Measurements from ENCODE around the gene BRINP1.

Gene BRINP1

DNA sequence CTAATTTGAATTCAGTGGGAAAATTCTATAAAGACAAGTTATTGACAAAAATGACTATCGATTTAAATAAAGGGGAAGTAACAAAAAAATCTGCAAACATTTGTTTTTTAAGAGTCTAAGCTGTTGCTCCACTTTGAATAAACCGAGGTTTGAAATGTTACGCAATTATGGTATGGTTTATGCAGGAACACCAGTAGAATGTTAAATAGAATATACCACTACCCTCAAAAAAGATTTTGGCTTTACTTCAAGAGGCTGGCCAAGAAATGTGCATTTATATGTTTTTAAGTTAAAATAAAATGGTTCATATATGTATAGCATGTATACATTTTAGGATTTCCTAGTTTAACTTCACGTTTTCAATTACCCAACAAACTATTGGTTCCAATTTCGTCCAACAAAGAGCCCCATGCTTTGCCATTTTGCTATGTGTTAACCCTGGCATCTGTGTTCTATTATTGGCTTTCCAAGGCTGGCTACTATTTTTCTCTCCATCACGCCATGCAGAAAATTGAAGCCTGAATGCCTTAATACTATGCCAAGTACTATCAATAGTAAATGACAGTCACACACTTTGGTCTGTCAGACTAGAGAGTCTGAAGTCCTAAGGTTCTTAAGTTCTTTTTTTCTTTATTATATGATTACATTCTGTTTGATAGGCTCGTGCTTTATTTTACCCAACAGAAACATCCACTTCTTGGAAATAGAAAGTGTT is 171.2 kb downstream of the BRINP1 start:
- Histone ChIP-seq H3K9me3 (ENCODE audit: severe bottlenecking) (peaks cover 2% of the 10 kb centered on the region), H3K27me3 (ENCODE audit: insufficient read depth, poor library complexity, severe bottlenecking) (no peaks in the 10 kb centered on the region), H3K36me3 (ENCODE audit: low read depth) (no peaks in the 10 kb centered on the region), H3K4me3 (ENCODE audit: severe bottlenecking) (no peak overlapping the region), H3K4me1 (ENCODE audit: insufficient read depth, poor library complexity, severe bottlenecking) (no peaks in the 10 kb centered on the region), H3K27ac (ENCODE audit: poor library complexity, severe bottlenecking) (no peak overlapping the region)
- DNase-seq (ENCODE audit: low spot score), result no peak
- TF ChIP-seq, protein P1, sequence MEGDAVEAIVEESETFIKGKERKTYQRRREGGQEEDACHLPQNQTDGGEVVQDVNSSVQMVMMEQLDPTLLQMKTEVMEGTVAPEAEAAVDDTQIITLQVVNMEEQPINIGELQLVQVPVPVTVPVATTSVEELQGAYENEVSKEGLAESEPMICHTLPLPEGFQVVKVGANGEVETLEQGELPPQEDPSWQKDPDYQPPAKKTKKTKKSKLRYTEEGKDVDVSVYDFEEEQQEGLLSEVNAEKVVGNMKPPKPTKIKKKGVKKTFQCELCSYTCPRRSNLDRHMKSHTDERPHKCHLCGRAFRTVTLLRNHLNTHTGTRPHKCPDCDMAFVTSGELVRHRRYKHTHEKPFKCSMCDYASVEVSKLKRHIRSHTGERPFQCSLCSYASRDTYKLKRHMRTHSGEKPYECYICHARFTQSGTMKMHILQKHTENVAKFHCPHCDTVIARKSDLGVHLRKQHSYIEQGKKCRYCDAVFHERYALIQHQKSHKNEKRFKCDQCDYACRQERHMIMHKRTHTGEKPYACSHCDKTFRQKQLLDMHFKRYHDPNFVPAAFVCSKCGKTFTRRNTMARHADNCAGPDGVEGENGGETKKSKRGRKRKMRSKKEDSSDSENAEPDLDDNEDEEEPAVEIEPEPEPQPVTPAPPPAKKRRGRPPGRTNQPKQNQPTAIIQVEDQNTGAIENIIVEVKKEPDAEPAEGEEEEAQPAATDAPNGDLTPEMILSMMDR (IDR thresholded peaks at IDR 0.05; ENCODE audit: poor library complexity, severe bottlenecking), result no peak
- ATAC-seq (ENCODE audit: low read depth), result no peak

DNA sequence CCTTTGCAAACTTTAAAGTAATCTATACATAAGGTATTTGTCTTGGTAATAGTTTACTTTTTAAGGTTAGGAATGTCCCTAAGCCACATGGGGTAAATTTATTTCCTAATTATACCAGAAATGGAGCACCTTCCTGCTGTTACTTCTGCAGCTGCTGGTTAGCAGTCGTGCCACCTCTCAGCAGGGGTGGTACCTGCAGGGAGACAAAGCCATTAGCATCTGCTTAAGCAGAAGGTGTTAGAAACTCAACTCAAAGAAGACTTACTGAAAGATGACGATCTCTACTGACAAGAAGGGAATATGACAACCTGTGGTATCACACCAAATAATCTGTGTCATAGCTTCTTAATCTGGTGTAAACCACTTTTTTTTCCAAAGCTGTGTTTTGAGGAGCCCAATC is 173.7 kb downstream of the BRINP1 start:
- Histone ChIP-seq H3K36me3 (ENCODE audit: low read depth) (no peaks in the 10 kb centered on the region), H3K4me1 (ENCODE audit: insufficient read depth, poor library complexity, severe bottlenecking) (no peaks in the 10 kb centered on the region), H3K27me3 (ENCODE audit: insufficient read depth, poor library complexity, severe bottlenecking) (no peaks in the 10 kb centered on the region), H3K27ac (ENCODE audit: poor library complexity, severe bottlenecking) (no peak overlapping the region), H3K9me3 (ENCODE audit: severe bottlenecking) (peaks cover 2% of the 10 kb centered on the region), H3K4me3 (ENCODE audit: severe bottlenecking) (no peak overlapping the region)
- no peak for ATAC-seq (ENCODE audit: low read depth)
- DNase-seq (ENCODE audit: low spot score), result no peak
- TF ChIP-seq, protein P1 (IDR thresholded peaks at IDR 0.05; ENCODE audit: poor library complexity, severe bottlenecking), result no peak

DNA sequence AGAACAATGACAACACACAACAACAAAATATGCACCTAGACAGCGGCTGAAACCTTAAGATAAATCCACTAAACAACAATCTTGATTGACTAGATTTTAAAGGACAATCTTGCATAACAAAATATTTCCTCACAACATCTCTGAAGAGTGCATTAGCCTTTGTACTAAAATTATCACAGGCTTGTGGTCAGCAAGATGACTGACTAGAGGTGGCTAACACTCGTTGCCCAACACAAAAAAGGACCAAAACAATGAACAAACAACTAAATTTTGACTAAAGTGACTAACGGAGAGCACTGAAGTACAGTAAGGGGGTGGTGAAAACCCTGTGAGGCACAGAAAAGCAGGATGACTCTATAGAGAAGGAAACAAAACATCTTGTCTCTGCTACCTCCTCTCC is 183.9 kb downstream of the BRINP1 start:
- ATAC-seq (ENCODE audit: low read depth) (no peak), DNase-seq (ENCODE audit: low spot score) (no peak)
- H3K9me3 ChIP-seq (ENCODE audit: severe bottlenecking), result no peaks in the 10 kb centered on the region
- no peaks in the 10 kb centered on the region for H3K27me3 ChIP-seq (ENCODE audit: insufficient read depth, poor library complexity, severe bottlenecking)
- H3K4me3 ChIP-seq (ENCODE audit: severe bottlenecking), result no peak overlapping the region
- TF ChIP-seq, protein P1 (IDR thresholded peaks at IDR 0.05; ENCODE audit: poor library complexity, severe bottlenecking), result no peak
- no peaks in the 10 kb centered on the region for H3K36me3 ChIP-seq (ENCODE audit: low read depth)
- H3K27ac ChIP-seq (ENCODE audit: poor library complexity, severe bottlenecking), result no peak overlapping the region
- no peaks in the 10 kb centered on the region for H3K4me1 ChIP-seq (ENCODE audit: insufficient read depth, poor library complexity, severe bottlenecking)

DNA sequence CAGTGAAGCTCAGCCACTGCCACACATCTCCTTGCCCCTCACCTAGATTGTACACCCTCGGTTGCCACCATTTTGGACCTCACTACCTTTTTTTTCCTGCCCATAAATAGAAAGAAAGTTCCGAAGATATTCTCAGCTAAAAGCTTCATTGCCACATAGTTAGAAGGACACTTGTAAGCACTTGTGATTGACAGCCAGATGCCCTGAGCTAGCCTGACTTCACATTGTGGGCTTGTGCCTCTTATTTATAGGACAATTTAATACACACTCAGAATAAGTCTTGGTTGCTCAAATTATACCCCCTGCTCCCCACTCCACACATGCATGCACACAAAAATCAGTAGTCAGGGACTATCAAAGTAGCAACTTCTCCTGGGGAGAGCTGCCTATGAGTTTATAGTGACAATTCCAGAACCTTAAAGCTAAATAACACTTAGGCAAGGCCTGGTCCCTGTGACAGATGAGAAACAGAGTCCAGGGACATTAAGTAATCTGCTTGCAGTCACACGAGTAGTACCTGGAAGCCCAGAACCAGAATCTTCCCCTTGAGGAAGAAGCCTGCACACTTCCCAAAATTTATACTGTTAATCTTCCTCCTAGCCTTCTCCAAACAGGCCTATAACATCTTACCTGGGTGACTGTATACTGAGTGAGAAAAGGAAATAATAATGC is 184.8 kb downstream of the BRINP1 start:
- no peak for DNase-seq (ENCODE audit: low spot score)
- no peak for ATAC-seq (ENCODE audit: low read depth)
- no peaks in the 10 kb centered on the region for H3K9me3 ChIP-seq (ENCODE audit: severe bottlenecking)
- no peaks in the 10 kb centered on the region for H3K27me3 ChIP-seq (ENCODE audit: insufficient read depth, poor library complexity, severe bottlenecking)
- TF ChIP-seq, protein P1 (IDR thresholded peaks at IDR 0.05; ENCODE audit: poor library complexity, severe bottlenecking), result no peak
- no peaks in the 10 kb centered on the region for H3K36me3 ChIP-seq (ENCODE audit: low read depth)
- H3K4me3 ChIP-seq (ENCODE audit: severe bottlenecking), result no peak overlapping the region
- no peaks in the 10 kb centered on the region for H3K4me1 ChIP-seq (ENCODE audit: insufficient read depth, poor library complexity, severe bottlenecking)
- no peak overlapping the region for H3K27ac ChIP-seq (ENCODE audit: poor library complexity, severe bottlenecking)

DNA sequence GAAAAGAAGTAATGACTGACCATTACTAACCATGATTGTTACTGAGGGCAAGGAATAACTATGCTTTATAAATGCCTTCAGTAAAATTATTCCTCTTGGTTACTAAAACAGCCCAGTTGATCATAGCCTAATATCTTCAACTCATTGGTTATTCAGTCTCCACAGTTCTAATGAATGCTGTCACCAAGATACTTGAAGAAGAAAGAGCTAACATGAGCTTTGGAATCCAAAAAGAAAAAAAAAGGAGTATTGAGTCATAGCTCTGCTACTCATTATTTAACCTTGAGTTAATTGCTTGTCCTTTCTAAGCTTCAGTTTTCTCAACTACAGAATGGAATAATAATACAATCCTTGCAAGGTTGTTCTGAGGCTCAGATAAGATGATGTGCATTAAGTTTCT is 187.7 kb downstream of the BRINP1 start:
- Histone ChIP-seq H3K4me1 (ENCODE audit: insufficient read depth, poor library complexity, severe bottlenecking) (no peaks in the 10 kb centered on the region), H3K4me3 (ENCODE audit: severe bottlenecking) (no peak overlapping the region), H3K27ac (ENCODE audit: poor library complexity, severe bottlenecking) (no peak overlapping the region), H3K36me3 (ENCODE audit: low read depth) (no peaks in the 10 kb centered on the region), H3K27me3 (ENCODE audit: insufficient read depth, poor library complexity, severe bottlenecking) (no peaks in the 10 kb centered on the region), H3K9me3 (ENCODE audit: severe bottlenecking) (no peaks in the 10 kb centered on the region)
- ATAC-seq (ENCODE audit: low read depth), result no peak
- TF ChIP-seq, protein P1 (IDR thresholded peaks at IDR 0.05; ENCODE audit: poor library complexity, severe bottlenecking), result no peak
- no peak for DNase-seq (ENCODE audit: low spot score)

Data from RWPE2 (cell line).